Chondrocyte (in vitro differentiated cells): Measurements from ENCODE around the gene DNAH14. TPM values are rescaled to one million over a fixed set of nuclear protein-coding genes. Genes with fewer than 3 reads are reported as not detected.

Experiments used
- DNase-seq: peaks from one replicate; pipeline ENCODE4 v3.0.0; 2021; ENCODE audit warnings: mixed read lengths, low spot score
- H3K27ac Mint-ChIP-seq: one replicate; pipeline ENCODE4 v1.8.0; 2021; ENCODE audit warnings: mild to moderate bottlenecking, moderate library complexity, mixed read lengths; ENCODE audit not compliant: unreplicated experiment
- H3K27me3 Mint-ChIP-seq: 2 replicates; pipeline ENCODE4 v1.8.0; 2021; ENCODE audit warnings: low read depth, mixed read lengths
- H3K36me3 Mint-ChIP-seq: 2 replicates; pipeline ENCODE4 v1.8.0; 2021; ENCODE audit warnings: low read depth, mixed read lengths
- H3K4me1 Mint-ChIP-seq: 2 replicates; pipeline ENCODE4 v1.8.0; 2021; ENCODE audit warnings: low read depth, mild to moderate bottlenecking, mixed read lengths
- H3K4me3 Mint-ChIP-seq: one replicate; pipeline ENCODE4 v1.8.0; 2021; ENCODE audit warnings: mild to moderate bottlenecking, moderate library complexity, mixed read lengths; ENCODE audit not compliant: unreplicated experiment
- H3K9me3 Mint-ChIP-seq: 2 replicates; pipeline ENCODE4 v1.8.0; 2021; ENCODE audit warnings: low read depth, mixed read lengths
- CTCF ChIP-seq: fragments of 200-600 bp; sonication (generic); IDR thresholded peaks from 2 replicates; pipeline ENCODE4 v1.5.0; 2021; ENCODE audit warnings: antibody characterized with exemption, mild to moderate bottlenecking, moderate library complexity
- total RNA-seq: library from RNA; stranded (reverse); gene quantifications from 3 replicates; pipeline ENCODE4 v1.2.1, GENCODE V29; 2021

Gene DNAH14
- total RNA-seq, 1 donor from 2014 or later, result 16.0 TPM

GRCh38 chr1:225366552-225366951 is 437.1 kb downstream of the DNAH14 start:
- Mint-ChIP-seq H3K36me3 (no peaks in the 10 kb centered on the region), H3K4me1 (no peaks in the 10 kb centered on the region), H3K27ac (no peak overlapping the region), H3K9me3 (no peaks in the 10 kb centered on the region), H3K4me3 (no peak overlapping the region), H3K27me3 (no peaks in the 10 kb centered on the region)
- no peak for TF ChIP-seq CTCF
- DNase-seq, result no peak

GRCh38 chr1:225368036-225368552 is 438.6 kb downstream of the DNAH14 start:
- no peaks in the 10 kb centered on the region for H3K4me1 Mint-ChIP-seq
- no peaks in the 10 kb centered on the region for H3K27me3 Mint-ChIP-seq
- no peak overlapping the region for H3K27ac Mint-ChIP-seq
- H3K9me3 Mint-ChIP-seq, result no peaks in the 10 kb centered on the region
- no peak for TF ChIP-seq CTCF
- DNase-seq, result no peak
- no peaks in the 10 kb centered on the region for H3K36me3 Mint-ChIP-seq
- H3K4me3 Mint-ChIP-seq, result no peak overlapping the region

GRCh38 chr1:225371366-225372010 is 442.0 kb downstream of the DNAH14 start:
- H3K9me3 Mint-ChIP-seq, result no peaks in the 10 kb centered on the region
- no peaks in the 10 kb centered on the region for H3K36me3 Mint-ChIP-seq
- no peaks in the 10 kb centered on the region for H3K27me3 Mint-ChIP-seq
- no peak overlapping the region for H3K4me3 Mint-ChIP-seq
- no peaks in the 10 kb centered on the region for H3K4me1 Mint-ChIP-seq
- DNase-seq, result no peak
- no peak overlapping the region for H3K27ac Mint-ChIP-seq
- TF ChIP-seq CTCF, result no peak

- Mint-ChIP-seq H3K4me3 (no peak overlapping the region), H3K27me3 (no peaks in the 10 kb centered on the region), H3K9me3 (no peaks in the 10 kb centered on the region), H3K4me1 (no peaks in the 10 kb centered on the region), H3K36me3 (no peaks in the 10 kb centered on the region), H3K27ac (no peak overlapping the region)
- TF ChIP-seq CTCF, result no peak
- no peak for DNase-seq
Measured at GRCh38 chr1:225373155-225373554, 443.7 kb downstream of the DNAH14 start.

GRCh38 chr1:225374996-225375395 is 445.5 kb downstream of the DNAH14 start:
- Mint-ChIP-seq H3K4me3 (no peak overlapping the region), H3K36me3 (no peaks in the 10 kb centered on the region), H3K9me3 (no peaks in the 10 kb centered on the region), H3K27ac (no peak overlapping the region), H3K4me1 (peaks cover 3% of the 10 kb centered on the region), H3K27me3 (no peaks in the 10 kb centered on the region)
- no peak for DNase-seq
- TF ChIP-seq CTCF, result no peak
